ENCODE results near the gene LDHAL6A.

The LDHAL6A gene

DNA sequence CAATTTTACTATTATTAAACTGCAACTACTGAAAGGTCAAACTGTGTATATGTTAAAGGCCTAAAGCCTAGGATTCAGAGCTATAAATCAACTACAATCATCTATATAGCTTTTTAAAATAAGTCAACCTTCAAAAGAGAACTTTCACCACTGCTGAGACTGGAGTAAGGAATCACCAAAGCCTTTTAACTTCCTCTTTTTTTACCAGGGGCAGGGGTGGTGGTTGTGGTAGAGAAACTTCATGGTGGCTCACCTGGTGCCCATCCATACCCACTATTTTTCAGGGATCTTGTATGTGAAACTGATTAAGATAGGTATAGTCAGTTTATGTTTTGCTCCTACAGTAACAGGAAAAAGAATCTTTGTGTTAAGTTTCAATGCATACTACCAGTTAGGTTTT is 39.6 kb downstream of the LDHAL6A start:
- DNase-seq (ENCODE audit: low read depth) = no peak
- TF ChIP-seq, protein P1, sequence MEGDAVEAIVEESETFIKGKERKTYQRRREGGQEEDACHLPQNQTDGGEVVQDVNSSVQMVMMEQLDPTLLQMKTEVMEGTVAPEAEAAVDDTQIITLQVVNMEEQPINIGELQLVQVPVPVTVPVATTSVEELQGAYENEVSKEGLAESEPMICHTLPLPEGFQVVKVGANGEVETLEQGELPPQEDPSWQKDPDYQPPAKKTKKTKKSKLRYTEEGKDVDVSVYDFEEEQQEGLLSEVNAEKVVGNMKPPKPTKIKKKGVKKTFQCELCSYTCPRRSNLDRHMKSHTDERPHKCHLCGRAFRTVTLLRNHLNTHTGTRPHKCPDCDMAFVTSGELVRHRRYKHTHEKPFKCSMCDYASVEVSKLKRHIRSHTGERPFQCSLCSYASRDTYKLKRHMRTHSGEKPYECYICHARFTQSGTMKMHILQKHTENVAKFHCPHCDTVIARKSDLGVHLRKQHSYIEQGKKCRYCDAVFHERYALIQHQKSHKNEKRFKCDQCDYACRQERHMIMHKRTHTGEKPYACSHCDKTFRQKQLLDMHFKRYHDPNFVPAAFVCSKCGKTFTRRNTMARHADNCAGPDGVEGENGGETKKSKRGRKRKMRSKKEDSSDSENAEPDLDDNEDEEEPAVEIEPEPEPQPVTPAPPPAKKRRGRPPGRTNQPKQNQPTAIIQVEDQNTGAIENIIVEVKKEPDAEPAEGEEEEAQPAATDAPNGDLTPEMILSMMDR (conservative IDR thresholded peaks at IDR 0.05; ENCODE audit: control insufficient read depth, insufficient read depth, low read depth, low read length) = no peak
- H3K4me3 ChIP-seq (ENCODE audit: control insufficient read depth, low read depth, low read length) = no peak overlapping the region

DNA sequence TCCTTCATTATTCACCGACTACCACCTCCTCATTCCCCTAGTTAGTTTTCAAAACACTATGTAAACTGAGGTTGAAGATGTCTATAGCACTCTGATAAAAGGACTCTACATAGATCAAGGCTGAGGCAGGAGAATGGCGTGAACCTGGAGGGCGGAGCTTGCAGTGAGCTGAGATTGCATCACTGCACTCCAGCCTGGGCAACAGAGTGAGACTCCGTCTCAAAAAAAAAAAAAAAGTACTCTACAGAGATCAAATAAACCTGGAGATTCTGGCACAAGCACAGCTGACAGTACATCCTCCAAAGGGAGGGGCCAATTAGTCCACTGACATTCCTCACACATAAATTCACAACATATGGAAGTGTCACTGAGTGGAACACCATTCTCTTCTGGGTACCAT is 40.0 kb downstream of the LDHAL6A start:
- DNase-seq (ENCODE audit: low read depth) = peak; percentile 15
- TF ChIP-seq, protein P1 (conservative IDR thresholded peaks at IDR 0.05; ENCODE audit: control insufficient read depth, insufficient read depth, low read depth, low read length) = no peak
- H3K4me3 ChIP-seq (ENCODE audit: control insufficient read depth, low read depth, low read length) = no peak overlapping the region

DNA sequence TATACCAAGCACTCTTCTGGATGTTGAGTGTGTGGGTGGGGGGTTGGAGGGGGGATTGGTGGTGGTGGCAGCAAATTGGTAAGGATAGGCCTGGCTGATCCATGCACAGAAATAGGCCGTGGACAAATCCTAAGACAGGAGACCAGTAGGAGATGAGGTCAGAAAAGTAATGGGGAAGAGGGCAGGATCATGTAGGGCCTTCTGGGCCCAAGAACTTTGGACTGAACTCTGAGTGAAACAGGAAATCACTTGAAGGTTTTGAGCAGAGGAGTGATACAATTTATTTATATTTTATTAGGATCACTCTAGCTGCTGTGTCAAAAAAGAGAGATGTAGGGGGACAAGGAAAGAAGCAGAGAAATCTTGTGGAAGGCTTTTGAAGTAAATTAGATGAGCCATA is 42.4 kb downstream of the LDHAL6A start:
- no peak for DNase-seq (ENCODE audit: low read depth)
- TF ChIP-seq, protein P1 (conservative IDR thresholded peaks at IDR 0.05; ENCODE audit: control insufficient read depth, insufficient read depth, low read depth, low read length) = no peak

DNA sequence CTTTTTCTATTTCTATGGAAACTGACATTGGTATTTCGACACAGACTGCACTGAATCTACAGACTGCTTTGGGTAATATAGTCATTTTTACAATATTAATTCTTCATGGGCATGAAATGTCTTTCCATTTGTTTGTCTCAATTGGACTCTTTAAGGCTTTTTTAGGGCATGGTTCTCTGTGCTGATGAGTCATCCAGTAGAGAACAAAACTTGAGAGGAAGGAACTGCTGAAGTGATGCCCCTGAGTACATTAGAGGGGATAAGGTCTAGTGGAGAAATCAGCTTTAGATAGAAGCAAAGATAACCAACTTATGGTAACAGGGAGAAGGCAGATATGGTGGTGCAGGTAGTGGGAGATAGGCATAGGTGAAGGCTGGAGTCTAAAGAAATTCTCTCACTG is 46.0 kb downstream of the LDHAL6A start:
- TF ChIP-seq, protein P1 (conservative IDR thresholded peaks at IDR 0.05; ENCODE audit: control insufficient read depth, insufficient read depth, low read depth, low read length) = no peak
- H3K4me3 ChIP-seq (ENCODE audit: control insufficient read depth, low read depth, low read length) = no peak overlapping the region
- no peak for DNase-seq (ENCODE audit: low read depth)

More for the DNA sequence above, 42.4 kb downstream of the LDHAL6A start:
- H3K4me3 ChIP-seq (ENCODE audit: control insufficient read depth, low read depth, low read length) = no peak overlapping the region

DNA sequence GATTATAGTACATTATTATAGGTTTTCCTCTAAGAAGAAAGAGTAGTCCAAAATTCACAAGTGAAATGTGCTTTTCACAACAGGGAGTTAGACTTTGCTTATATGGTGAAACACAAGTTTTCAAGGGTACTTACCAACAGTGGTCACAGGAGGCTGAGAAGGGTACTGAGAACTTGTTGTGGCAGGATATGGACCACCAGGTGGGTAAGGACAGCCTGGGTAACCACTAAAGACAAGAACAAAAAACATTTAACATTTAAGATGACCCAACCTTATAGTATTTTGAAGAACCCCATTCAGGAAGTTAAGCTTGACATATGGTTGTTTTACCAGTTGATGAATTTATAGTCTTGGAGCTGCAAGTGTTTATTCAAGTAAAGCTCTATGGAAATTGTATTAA is 46.7 kb downstream of the LDHAL6A start:
- TF ChIP-seq, protein P1 (conservative IDR thresholded peaks at IDR 0.05; ENCODE audit: control insufficient read depth, insufficient read depth, low read depth, low read length) = no peak
- no peak overlapping the region for H3K4me3 ChIP-seq (ENCODE audit: control insufficient read depth, low read depth, low read length)
- no peak for DNase-seq (ENCODE audit: low read depth)

DNA sequence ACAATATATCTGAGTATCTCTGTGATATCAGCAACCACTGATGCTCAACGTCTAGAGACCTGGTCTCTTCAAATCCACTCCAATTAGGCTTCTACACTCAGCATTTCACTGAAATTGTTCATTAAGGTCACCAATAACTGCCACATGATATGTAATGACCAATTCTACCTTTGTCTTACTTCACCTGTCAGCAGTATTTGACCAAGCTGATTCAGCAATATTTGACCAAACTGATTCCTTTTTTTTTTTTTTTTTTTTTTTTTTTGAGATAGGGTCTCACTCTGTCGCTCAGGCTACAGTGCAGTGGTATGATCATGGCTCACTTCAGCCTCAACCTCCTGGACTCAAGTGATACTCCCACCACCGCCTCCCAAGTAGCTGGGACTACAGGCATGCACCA is 65.5 kb downstream of the LDHAL6A start:
- DNase-seq (ENCODE audit: low read depth) = no peak
- H3K4me3 ChIP-seq (ENCODE audit: control insufficient read depth, low read depth, low read length) = no peak overlapping the region
- TF ChIP-seq, protein P1 (conservative IDR thresholded peaks at IDR 0.05; ENCODE audit: control insufficient read depth, insufficient read depth, low read depth, low read length) = no peak

DNA sequence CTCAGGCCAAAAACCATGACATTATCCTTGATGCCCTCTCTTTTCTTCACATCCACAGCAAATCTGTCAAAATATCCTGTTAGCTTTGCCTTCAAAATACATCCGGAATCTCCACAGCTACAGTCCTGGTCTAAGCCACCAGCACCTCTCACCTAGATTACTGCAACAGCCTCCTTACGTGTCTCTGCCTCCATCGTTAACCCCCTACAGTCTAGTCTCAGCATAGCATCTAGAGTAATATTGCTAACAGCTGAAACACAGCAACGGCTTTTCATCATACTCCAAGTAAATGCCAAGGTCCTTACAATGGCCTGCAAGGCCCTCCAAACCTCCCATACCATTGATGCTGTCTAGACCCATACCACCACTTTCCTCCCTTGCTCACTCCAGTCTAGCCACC is 66.7 kb downstream of the LDHAL6A start:
- H3K4me3 ChIP-seq (ENCODE audit: control insufficient read depth, low read depth, low read length) = no peak overlapping the region
- TF ChIP-seq, protein P1 (conservative IDR thresholded peaks at IDR 0.05; ENCODE audit: control insufficient read depth, insufficient read depth, low read depth, low read length) = peak; percentile 22
- DNase-seq (ENCODE audit: low read depth) = peak; percentile 36

Measured in fibroblast of mammary gland (primary cell).